Mesodermal cell (in vitro differentiated cells): Measurements from ENCODE around the gene TAPBPL.
"Not testable (repeated sequence)": the region's sequence is repeated elsewhere in the genome, so short reads cannot be mapped to it uniquely, and the experiment has no call there.

Experiments
- H3K27ac ChIP-seq: 2 replicates; pipeline ENCODE4 v1.7.0; 2013; ENCODE audit warnings: mild to moderate bottlenecking, low read depth, low read length, moderate library complexity; ENCODE audit not compliant: severe bottlenecking
- H3K36me3 ChIP-seq: 2 replicates; pipeline ENCODE4 v1.7.1; 2013; ENCODE audit warnings: mild to moderate bottlenecking, low read length, moderate library complexity; ENCODE audit not compliant: control insufficient read depth, insufficient read depth
- H3K4me1 ChIP-seq: one replicate; pipeline ENCODE4 v1.7.1; 2013; ENCODE audit warnings: mild to moderate bottlenecking, low read length; ENCODE audit not compliant: insufficient read depth, control insufficient read depth, poor library complexity, severe bottlenecking
- H3K4me3 ChIP-seq: 2 replicates; pipeline ENCODE4 v1.7.0; 2013; ENCODE audit warnings: low read length, control low read depth, mild to moderate bottlenecking; ENCODE audit not compliant: insufficient read depth, poor library complexity, severe bottlenecking; ENCODE audit errors: extremely low read depth
- H3K9me3 ChIP-seq: 2 replicates; pipeline ENCODE4 v1.7.1; 2013; ENCODE audit warnings: mild to moderate bottlenecking, low read length, moderate library complexity; ENCODE audit not compliant: control insufficient read depth
- WGBS, 2 experiments: methylation state at CpG; one replicate each; pipeline ENCODE4 v1.1.5; 2013; ENCODE audit warnings: missing lambda C conversion rate in 2 of 2; ENCODE audit not compliant: insufficient coverage in 2 of 2; 5-methylcytosine and 5-hydroxymethylcytosine counted together

The TAPBPL gene

GRCh38 chr12:6472491-6472890, 20.6 kb downstream of the TAPBPL start:
- Histone ChIP-seq H3K4me3 (no peak overlapping the region), H3K36me3 (peaks cover 8% of the 10 kb centered on the region), H3K9me3 (no peaks in the 10 kb centered on the region), H3K4me1 (no peaks in the 10 kb centered on the region), H3K27ac (no peak overlapping the region)
- 91 to 100% methylated on average over 2 to 11 of the region's 11 CpGs for WGBS, 2 experiments

- not testable (repeated sequence) for H3K27ac ChIP-seq, H3K36me3 ChIP-seq, H3K4me3 ChIP-seq, H3K9me3 ChIP-seq, H3K4me1 ChIP-seq
- WGBS, 2 experiments = 94 to 96% methylated on average over 6 to 27 of the region's 48 CpGs
These were observed 23.6 kb downstream of the TAPBPL start for GRCh38 chr12:6475233-6475975.

- WGBS, 2 experiments = 94 to 96% methylated on average over 2 to 3 of the region's 3 CpGs
- Histone ChIP-seq H3K9me3 (no peaks in the 10 kb centered on the region), H3K4me1 (no peaks in the 10 kb centered on the region), H3K4me3 (no peak overlapping the region), H3K27ac (no peak overlapping the region), H3K36me3 (no peaks in the 10 kb centered on the region)
These were observed 24.6 kb downstream of the TAPBPL start for GRCh38 chr12:6476489-6476888.

- H3K27ac ChIP-seq, H3K36me3 ChIP-seq, H3K9me3 ChIP-seq, H3K4me3 ChIP-seq, H3K4me1 ChIP-seq: not testable (repeated sequence)
- WGBS, 2 experiments = 93 to 97% methylated on average over 35 to 37 of the region's 37 CpGs
These were observed 25.9 kb downstream of the TAPBPL start for GRCh38 chr12:6477601-6478377.

GRCh38 chr12:6478416-6478815, 26.6 kb downstream of the TAPBPL start:
- Histone ChIP-seq H3K27ac (no peak overlapping the region), H3K4me3 (no peak overlapping the region)
- 86 to 90% methylated on average over 18 to 20 of the region's 20 CpGs for WGBS, 2 experiments

GRCh38 chr12:6488240-6488639, 36.4 kb downstream of the TAPBPL start:
- no peak overlapping the region for H3K4me3 ChIP-seq
- peaks cover 8% of the 10 kb centered on the region for H3K4me1 ChIP-seq
- 83 to 100% methylated on average over 1 of the region's 1 CpG for WGBS, 2 experiments
- H3K9me3 ChIP-seq = no peaks in the 10 kb centered on the region
- no peak overlapping the region for H3K27ac ChIP-seq
- peaks cover 14% of the 10 kb centered on the region for H3K36me3 ChIP-seq

More at GRCh38 chr12:6478416-6478815, 26.6 kb downstream of the TAPBPL start:
- Histone ChIP-seq H3K36me3 (no peaks in the 10 kb centered on the region), H3K4me1 (no peaks in the 10 kb centered on the region), H3K9me3 (no peaks in the 10 kb centered on the region)

- Histone ChIP-seq H3K4me3 (no peak overlapping the region), H3K36me3 (peaks cover 14% of the 10 kb centered on the region), H3K27ac (no peak overlapping the region), H3K4me1 (peaks cover 8% of the 10 kb centered on the region), H3K9me3 (no peaks in the 10 kb centered on the region)
- WGBS, 2 experiments = 76 to 85% methylated on average over 3 to 4 of the region's 4 CpGs
These were observed 37.6 kb downstream of the TAPBPL start for GRCh38 chr12:6489449-6489848.

- Histone ChIP-seq H3K36me3 (peaks cover 19% of the 10 kb centered on the region), H3K4me1 (peaks cover 11% of the 10 kb centered on the region)
- H3K4me3 ChIP-seq, H3K27ac ChIP-seq, H3K9me3 ChIP-seq: not testable (repeated sequence)
- no CpG with 5 or more reads among the region's 1 CpG for WGBS, 2 experiments
These were observed 38.8 kb downstream of the TAPBPL start for GRCh38 chr12:6490673-6491072.

- Histone ChIP-seq H3K4me1 (peaks cover 11% of the 10 kb centered on the region), H3K36me3 (peaks cover 42% of the 10 kb centered on the region), H3K27ac (peak within 1 kb of the TSS; percentile 98), H3K9me3 (no peaks in the 10 kb centered on the region), H3K4me3 (peak within 1 kb of the TSS; percentile 87)
- 0% methylated on average over 27 to 35 of the region's 39 CpGs for WGBS, 2 experiments
These were observed 41.1 kb downstream of the TAPBPL start, which contains the start of gene MRPL51 for GRCh38 chr12:6492838-6493496. TSS of gene MRPL51 (minus strand) at chr12:6493262. CDS start at chr12:6493136, 126 bp downstream.

- WGBS, 2 experiments = 0% methylated on average over 43 of the region's 49 CpGs
- H3K4me3 ChIP-seq = peak within 1 kb of the TSS; percentile 87
These were observed 41.8 kb downstream of the TAPBPL start, which contains the start of gene NCAPD2 for GRCh38 chr12:6493497-6494257. TSS of gene NCAPD2 (plus strand) at chr12:6494102. CDS start at chr12:6495099, 997 bp downstream.

More at GRCh38 chr12:6493497-6494257, 41.8 kb downstream of the TAPBPL start, which contains the start of gene NCAPD2:
- no peaks in the 10 kb centered on the region for H3K9me3 ChIP-seq
- peak within 1 kb of the TSS; percentile 98 for H3K27ac ChIP-seq
- H3K36me3 ChIP-seq = peaks cover 48% of the 10 kb centered on the region
- peaks cover 11% of the 10 kb centered on the region for H3K4me1 ChIP-seq
